NK-92 treated with Interleukin-12 subunit alpha and Interleukin-12 subunit beta, amount 100 ng/mL, for 24 hours (cell line): ENCODE data around the gene PLEKHF1.

Experiments
- DNase-seq: peaks from one replicate; lab custom pipeline; 2025; lab: John Stamatoyannopoulos, UW

The PLEKHF1 gene

DNA sequence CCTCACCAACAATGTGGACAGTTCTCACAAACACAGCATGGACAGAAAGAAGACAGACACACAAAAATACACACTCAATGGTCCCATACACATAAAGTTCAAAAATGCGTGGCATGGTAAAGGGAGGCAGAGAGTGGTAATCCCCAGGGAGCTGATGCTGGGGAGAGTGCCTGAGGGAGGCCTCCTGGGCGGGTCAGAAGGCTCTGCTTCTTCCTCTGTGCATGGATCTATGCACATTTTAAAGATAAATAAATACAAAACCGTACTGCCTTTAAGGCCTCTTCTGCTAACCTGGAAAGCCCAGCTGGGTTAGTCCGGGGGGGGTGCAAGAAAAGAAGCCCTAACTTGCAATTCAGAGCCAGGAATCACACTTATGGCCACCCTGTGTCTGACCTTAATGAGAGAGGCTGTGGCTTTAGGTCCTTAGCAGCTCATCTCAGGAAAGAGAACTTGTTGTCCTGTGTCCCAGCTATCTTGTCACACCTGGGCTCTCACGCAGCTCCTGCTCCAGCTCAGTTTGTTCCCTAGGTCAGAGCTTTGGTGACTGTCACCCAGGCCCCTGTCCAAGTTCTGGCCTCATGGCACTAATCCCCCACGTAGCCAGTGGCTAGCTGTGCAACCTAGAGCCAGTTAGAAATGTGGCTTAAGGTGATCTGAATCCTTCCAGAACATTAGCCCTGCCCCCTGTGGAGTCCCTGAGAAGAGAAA, 30.7 kb upstream of the PLEKHF1 start:
- no peak for DNase-seq

DNA sequence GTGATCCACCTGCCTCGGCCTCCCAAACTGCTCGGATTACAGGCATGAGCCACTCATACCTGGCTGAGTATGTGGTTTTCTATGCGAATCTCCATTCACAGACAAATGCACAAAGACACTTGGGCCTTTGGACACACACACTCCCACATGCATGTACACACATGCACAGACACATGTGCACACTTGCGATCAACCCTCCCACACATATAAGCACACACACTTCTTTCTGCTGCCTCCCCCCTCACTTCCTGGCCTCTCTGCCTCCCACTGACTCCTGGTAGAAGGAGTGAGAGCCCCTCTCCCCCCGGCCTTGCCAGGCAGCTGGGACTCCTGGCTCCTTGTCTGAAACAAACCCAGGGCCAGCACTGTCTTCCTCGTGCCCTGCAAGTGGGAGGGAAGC, 29.3 kb upstream of the PLEKHF1 start:
- DNase-seq, result no peak

GRCh38 chr19:29636553-29637360, 28.5 kb upstream of the PLEKHF1 start:
- DNase-seq, result no peak

- DNase-seq, result no peak
Observed at GRCh38 chr19:29639086-29639485, 26.2 kb upstream of the PLEKHF1 start.

- DNase-seq, result no peak
Observed at GRCh38 chr19:29640231-29640630, 25.0 kb upstream of the PLEKHF1 start.

- DNase-seq, result no peak
Observed at GRCh38 chr19:29641597-29641996, 23.7 kb upstream of the PLEKHF1 start.

DNA sequence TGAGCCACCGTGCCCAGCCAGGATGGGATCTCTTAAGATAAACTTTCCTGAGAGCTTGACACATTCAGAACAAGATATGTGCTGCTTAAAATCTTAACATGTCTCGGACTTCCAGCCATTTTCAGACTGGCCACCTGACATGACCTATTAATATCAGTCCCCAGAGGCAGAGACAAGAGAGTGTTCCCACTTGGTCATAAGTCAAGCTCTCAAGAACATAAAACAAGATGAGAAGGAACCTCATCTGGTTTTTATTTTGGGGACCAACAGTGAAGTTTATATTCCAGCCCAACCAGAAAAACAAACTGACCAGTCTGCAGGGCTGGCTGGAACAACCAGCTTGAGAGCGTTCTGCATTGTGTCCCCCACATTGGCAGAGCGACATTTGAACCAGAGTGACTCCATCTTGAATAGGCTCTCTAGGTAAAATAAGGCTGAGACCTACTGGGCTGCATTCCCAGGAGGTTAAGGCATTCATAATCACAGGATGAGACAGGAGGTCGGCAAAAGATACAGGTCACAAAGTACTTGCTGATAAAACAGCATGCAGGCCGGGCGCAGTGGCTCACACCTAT, 21.8 kb upstream of the PLEKHF1 start:
- no peak for DNase-seq

GRCh38 chr19:29644210-29644609, 21.1 kb upstream of the PLEKHF1 start:
- no peak for DNase-seq

- no peak for DNase-seq
Observed at GRCh38 chr19:29645491-29645867, 19.8 kb upstream of the PLEKHF1 start.

DNA sequence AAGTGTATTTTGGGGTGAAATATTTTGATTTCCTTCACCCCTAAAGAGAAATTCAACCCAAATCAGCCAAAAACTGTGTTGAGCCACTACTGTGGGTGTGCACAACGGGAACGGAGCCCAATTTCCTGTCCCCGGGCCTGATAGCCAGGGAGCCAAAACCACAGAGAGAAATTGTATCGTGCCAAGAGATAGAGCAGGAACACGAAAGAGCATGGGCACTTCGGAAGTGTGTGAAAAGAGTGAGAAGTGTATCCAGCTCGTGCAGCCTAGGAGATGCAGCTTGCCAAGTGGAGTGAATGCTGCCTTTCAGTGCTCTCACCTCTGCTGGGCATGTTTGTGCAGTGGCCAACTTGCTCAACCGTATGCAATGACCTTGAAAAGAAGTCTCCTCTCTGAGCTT, 19.4 kb upstream of the PLEKHF1 start:
- DNase-seq, result no peak

DNA sequence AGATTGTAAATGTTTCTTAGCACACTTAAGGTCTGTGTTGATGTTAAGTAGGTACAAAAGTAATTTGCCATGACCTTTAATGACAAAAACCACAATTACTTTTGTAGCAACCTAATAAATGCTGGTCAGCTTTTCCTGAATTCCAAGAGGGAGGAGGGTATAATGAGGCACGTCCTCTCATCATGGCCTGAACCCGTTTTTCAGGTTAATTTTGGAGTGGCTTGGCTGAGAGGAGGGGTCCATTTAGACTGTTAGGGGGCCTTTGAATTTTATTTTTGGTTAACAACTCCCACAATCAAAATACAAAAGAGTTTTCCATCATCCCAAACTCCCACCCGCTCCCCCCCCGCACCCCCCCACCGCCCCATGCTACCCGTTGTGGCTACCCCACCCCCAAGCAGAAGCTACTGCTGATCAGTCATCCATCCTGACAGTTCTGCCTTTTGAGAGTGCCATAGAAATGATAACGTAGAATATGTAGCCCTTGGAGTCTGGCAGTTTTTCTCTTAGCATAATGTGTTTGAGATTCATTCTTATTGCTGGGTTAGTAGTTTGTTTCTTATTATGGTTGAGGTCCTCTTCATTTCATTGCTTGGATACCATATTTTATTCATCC, 14.4 kb upstream of the PLEKHF1 start:
- DNase-seq, result no peak

- no peak for DNase-seq
Observed at GRCh38 chr19:29651622-29652394, 13.5 kb upstream of the PLEKHF1 start.

DNA sequence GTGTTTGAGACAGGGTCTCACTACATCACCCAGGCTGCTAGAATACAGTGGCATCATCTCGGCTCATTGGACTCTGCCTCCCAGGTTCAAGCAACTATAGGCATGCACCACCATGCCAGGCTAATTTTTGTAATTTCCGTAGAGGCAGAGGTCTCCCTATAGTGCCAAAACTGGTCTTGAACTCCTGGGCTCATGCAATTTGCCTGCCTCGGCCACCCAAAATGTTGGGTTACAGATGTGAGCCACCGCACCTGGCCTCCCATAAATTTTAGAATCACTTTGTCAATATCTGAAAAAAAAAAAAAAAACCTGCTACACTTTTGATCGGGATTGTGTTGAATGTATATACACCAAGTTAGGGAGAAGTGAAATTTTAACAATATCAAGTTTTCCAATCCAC, 11.9 kb upstream of the PLEKHF1 start:
- no peak for DNase-seq

GRCh38 chr19:29655648-29656335, 9.5 kb upstream of the PLEKHF1 start:
- DNase-seq, result no peak

DNA sequence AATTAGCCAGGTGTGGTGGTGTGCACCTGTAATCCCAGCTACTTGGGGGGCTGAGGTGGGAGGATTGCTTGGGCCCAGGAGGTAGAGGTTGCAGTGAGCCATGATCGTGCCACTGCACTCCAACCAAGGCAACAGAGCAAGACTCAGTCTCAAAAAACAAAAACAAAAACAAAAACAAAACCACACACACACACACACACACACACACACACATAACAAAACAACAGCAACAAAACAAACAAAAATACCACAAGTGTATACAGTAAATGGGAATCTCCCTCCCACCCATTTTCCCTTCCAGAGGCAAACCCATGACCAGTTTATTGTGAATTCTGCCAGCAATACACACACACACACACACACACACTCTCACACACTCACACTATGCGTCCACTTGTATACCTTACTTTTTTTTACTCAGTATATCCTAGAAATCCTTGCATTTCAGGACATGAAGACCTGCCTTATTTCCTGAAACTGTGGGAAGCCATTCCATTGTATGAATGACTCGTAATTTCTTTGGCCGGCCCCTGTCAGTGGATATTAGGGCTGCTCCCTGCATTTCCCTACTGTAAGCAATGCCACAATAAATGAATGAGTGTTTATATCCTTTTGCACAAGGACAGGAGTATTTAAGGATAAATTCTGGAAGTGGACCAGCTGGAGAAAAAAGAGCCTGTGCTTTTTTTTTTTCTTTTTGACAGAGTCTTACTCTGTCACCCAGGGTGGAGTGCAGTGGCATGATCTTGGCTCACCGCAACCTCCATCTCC, 6.9 kb upstream of the PLEKHF1 start:
- DNase-seq, result no peak

DNA sequence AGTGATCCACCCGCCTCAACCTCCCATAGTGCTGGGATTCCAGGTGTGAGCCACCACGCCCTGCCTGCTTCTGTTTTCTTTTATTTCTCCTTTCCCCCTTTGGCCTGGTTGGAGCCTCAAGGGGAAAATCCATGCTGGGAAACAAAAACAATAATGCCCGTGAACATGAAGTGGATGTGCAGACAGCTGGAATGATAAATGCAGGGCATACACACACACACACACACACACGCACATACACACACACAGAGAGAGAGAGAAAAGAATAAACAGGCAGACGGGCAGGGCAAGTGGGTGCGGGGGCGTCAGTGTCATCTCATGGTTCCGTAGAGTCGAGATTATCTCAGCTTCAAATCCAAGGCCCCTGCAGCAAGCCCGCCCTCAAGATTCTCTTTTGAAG, 4.4 kb upstream of the PLEKHF1 start:
- DNase-seq, result no peak

- no peak for DNase-seq
Observed at GRCh38 chr19:29662278-29662603, 3.0 kb upstream of the PLEKHF1 start.

DNA sequence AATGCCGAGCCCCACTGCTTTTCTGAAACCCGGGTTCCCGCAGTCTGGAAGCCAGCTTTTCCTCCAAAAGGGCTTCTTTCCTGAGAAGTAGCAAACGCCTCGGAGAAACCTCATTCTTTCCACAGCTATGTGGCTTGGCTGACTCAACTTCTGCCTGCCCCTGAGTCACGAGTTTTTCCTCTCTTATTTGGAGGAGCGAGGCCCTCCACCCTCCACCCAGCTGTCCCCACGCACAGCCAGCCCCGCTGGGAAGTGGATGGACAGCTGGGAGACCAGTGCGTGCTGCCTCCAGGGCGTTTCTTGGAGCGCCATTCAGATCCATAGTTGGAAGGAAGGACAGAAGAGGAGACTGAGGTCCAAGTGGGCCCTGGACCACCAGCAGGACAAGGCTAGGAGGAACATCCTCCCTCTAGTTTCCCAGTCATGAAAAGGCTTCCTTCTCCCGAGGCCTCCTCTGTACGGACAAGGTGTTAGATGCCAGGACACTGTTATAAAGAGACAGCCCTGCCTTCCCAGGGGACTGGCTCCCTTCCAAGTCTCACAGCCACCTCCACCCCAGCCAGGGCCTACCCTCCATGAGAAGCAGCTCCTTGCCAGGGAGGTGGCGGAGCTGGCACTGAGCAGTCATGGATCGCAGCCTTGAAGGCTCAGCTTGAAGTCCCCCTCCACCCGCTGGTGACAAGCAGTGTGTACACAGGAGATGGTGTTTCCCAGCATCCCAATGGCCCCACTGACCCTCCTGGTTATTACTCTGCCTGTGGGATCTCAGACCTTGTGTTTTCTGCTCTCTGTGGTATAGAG, 2.5 kb upstream of the PLEKHF1 start:
- DNase-seq, result no peak

- DNase-seq, result no peak
Observed at GRCh38 chr19:29663861-29664752, 1.2 kb upstream of the PLEKHF1 start.
